ENCODE data around the gene TRNAU1AP.
A peak's percentile ranks its signal among the peaks of the same experiment; 100 is the strongest.
"Not testable (repeated sequence)": the region's sequence is repeated elsewhere in the genome, so short reads cannot be mapped to it uniquely, and the experiment has no call there.

Gene TRNAU1AP

GRCh38 chr1:28514445-28514933 is 38.4 kb upstream of the TRNAU1AP start:
- not testable (repeated sequence) for H3K9me3 Mint-ChIP-seq; H3K4me3 Mint-ChIP-seq; H3K27me3 Mint-ChIP-seq; ATAC-seq (replicated peaks; ENCODE audit: extremely low read depth, poor library complexity, severe bottlenecking); DNase-seq (ENCODE audit: low spot score in 2 of 2); H3K27ac Mint-ChIP-seq (ENCODE audit: low read depth)
- H3K4me1 Mint-ChIP-seq = peaks cover 47% of the 10 kb centered on the region
- H3K36me3 Mint-ChIP-seq (ENCODE audit: insufficient read depth) = peaks cover 60% of the 10 kb centered on the region

- no peak for DNase-seq (ENCODE audit: low spot score in 2 of 2)
Observed at GRCh38 chr1:28516518-28516956, 36.3 kb upstream of the TRNAU1AP start.

GRCh38 chr1:28517649-28517999 is 35.3 kb upstream of the TRNAU1AP start:
- H3K4me3 Mint-ChIP-seq = peak overlapping the region; percentile 85
- peaks cover 31% of the 10 kb centered on the region for H3K4me1 Mint-ChIP-seq
- DNase-seq (ENCODE audit: low spot score in 2 of 2) (no peak), ATAC-seq (replicated peaks; ENCODE audit: extremely low read depth, poor library complexity, severe bottlenecking) (no peak)
- peak overlapping the region; percentile 11 for H3K27ac Mint-ChIP-seq (ENCODE audit: low read depth)
- no peaks in the 10 kb centered on the region for H3K27me3 Mint-ChIP-seq
- H3K9me3 Mint-ChIP-seq = no peaks in the 10 kb centered on the region
- H3K36me3 Mint-ChIP-seq (ENCODE audit: insufficient read depth) = peaks cover 28% of the 10 kb centered on the region

More at GRCh38 chr1:28516518-28516956, 36.3 kb upstream of the TRNAU1AP start:
- peak overlapping the region; percentile 42 for H3K27ac Mint-ChIP-seq (ENCODE audit: low read depth)
- H3K4me1 Mint-ChIP-seq = peaks cover 31% of the 10 kb centered on the region
- no peak for ATAC-seq (replicated peaks; ENCODE audit: extremely low read depth, poor library complexity, severe bottlenecking)
- peaks cover 39% of the 10 kb centered on the region for H3K36me3 Mint-ChIP-seq (ENCODE audit: insufficient read depth)
- H3K9me3 Mint-ChIP-seq = no peaks in the 10 kb centered on the region
- H3K27me3 Mint-ChIP-seq = no peaks in the 10 kb centered on the region
- peak overlapping the region; percentile 85 for H3K4me3 Mint-ChIP-seq

GRCh38 chr1:28518000-28518744 is 34.7 kb upstream of the TRNAU1AP start:
- ATAC-seq (replicated peaks; ENCODE audit: extremely low read depth, poor library complexity, severe bottlenecking) = peak; percentile 77
- Mint-ChIP-seq H3K9me3 (no peaks in the 10 kb centered on the region), H3K4me3 (peak overlapping the region; percentile 85), H3K27ac (ENCODE audit: low read depth) (peak overlapping the region; percentile 79), H3K36me3 (ENCODE audit: insufficient read depth) (peaks cover 26% of the 10 kb centered on the region), H3K27me3 (no peaks in the 10 kb centered on the region), H3K4me1 (peaks cover 28% of the 10 kb centered on the region)
- DNase-seq (ENCODE audit: low spot score in 2 of 2) = peak; percentile 77 to 87

GRCh38 chr1:28518745-28519341 is 34.0 kb upstream of the TRNAU1AP start:
- DNase-seq (ENCODE audit: low spot score in 2 of 2) (peak in 1 of 2 donors; percentile 23), ATAC-seq (replicated peaks; ENCODE audit: extremely low read depth, poor library complexity, severe bottlenecking) (peak; percentile 63)
- no peaks in the 10 kb centered on the region for H3K27me3 Mint-ChIP-seq
- peak overlapping the region; percentile 85 for H3K4me3 Mint-ChIP-seq
- peaks cover 30% of the 10 kb centered on the region for H3K4me1 Mint-ChIP-seq
- H3K9me3 Mint-ChIP-seq = no peaks in the 10 kb centered on the region
- H3K36me3 Mint-ChIP-seq (ENCODE audit: insufficient read depth) = peaks cover 19% of the 10 kb centered on the region
- H3K27ac Mint-ChIP-seq (ENCODE audit: low read depth) = peak overlapping the region; percentile 79

- Mint-ChIP-seq H3K27me3 (no peaks in the 10 kb centered on the region), H3K27ac (ENCODE audit: low read depth) (no peak overlapping the region), H3K4me3 (peak overlapping the region; percentile 54), H3K36me3 (ENCODE audit: insufficient read depth) (peaks cover 6% of the 10 kb centered on the region), H3K9me3 (no peaks in the 10 kb centered on the region), H3K4me1 (peaks cover 35% of the 10 kb centered on the region)
- ATAC-seq (replicated peaks; ENCODE audit: extremely low read depth, poor library complexity, severe bottlenecking) (no peak), DNase-seq (ENCODE audit: low spot score in 2 of 2) (no peak)
Observed at GRCh38 chr1:28519946-28520725, 32.7 kb upstream of the TRNAU1AP start.

- H3K9me3 Mint-ChIP-seq; H3K4me3 Mint-ChIP-seq; DNase-seq (ENCODE audit: low spot score in 2 of 2); H3K36me3 Mint-ChIP-seq (ENCODE audit: insufficient read depth); H3K27me3 Mint-ChIP-seq; ATAC-seq (replicated peaks; ENCODE audit: extremely low read depth, poor library complexity, severe bottlenecking): not testable (repeated sequence)
- Mint-ChIP-seq H3K4me1 (peaks cover 35% of the 10 kb centered on the region), H3K27ac (ENCODE audit: low read depth) (peak overlapping the region; percentile 10)
Observed at GRCh38 chr1:28520796-28521195, 32.1 kb upstream of the TRNAU1AP start.

- no peak for DNase-seq (ENCODE audit: low spot score in 2 of 2)
- no peaks in the 10 kb centered on the region for H3K9me3 Mint-ChIP-seq
- H3K27me3 Mint-ChIP-seq = no peaks in the 10 kb centered on the region
- ATAC-seq (replicated peaks; ENCODE audit: extremely low read depth, poor library complexity, severe bottlenecking) = no peak
- H3K4me1 Mint-ChIP-seq = peaks cover 35% of the 10 kb centered on the region
- H3K27ac Mint-ChIP-seq (ENCODE audit: low read depth) = peak overlapping the region; percentile 10
- no peak overlapping the region for H3K4me3 Mint-ChIP-seq
- peaks cover 5% of the 10 kb centered on the region for H3K36me3 Mint-ChIP-seq (ENCODE audit: insufficient read depth)
Observed at GRCh38 chr1:28521502-28522164, 31.3 kb upstream of the TRNAU1AP start.

GRCh38 chr1:28522537-28522936 is 30.3 kb upstream of the TRNAU1AP start:
- not testable (repeated sequence) for H3K9me3 Mint-ChIP-seq; H3K27ac Mint-ChIP-seq (ENCODE audit: low read depth); H3K27me3 Mint-ChIP-seq; DNase-seq (ENCODE audit: low spot score in 2 of 2); H3K36me3 Mint-ChIP-seq (ENCODE audit: insufficient read depth); ATAC-seq (replicated peaks; ENCODE audit: extremely low read depth, poor library complexity, severe bottlenecking); H3K4me3 Mint-ChIP-seq
- peaks cover 30% of the 10 kb centered on the region for H3K4me1 Mint-ChIP-seq

GRCh38 chr1:28525002-28525642 is 27.8 kb upstream of the TRNAU1AP start:
- ATAC-seq (replicated peaks; ENCODE audit: extremely low read depth, poor library complexity, severe bottlenecking); H3K27ac Mint-ChIP-seq (ENCODE audit: low read depth); H3K4me3 Mint-ChIP-seq; DNase-seq (ENCODE audit: low spot score in 2 of 2); H3K27me3 Mint-ChIP-seq; H3K9me3 Mint-ChIP-seq; H3K36me3 Mint-ChIP-seq (ENCODE audit: insufficient read depth): not testable (repeated sequence)
- H3K4me1 Mint-ChIP-seq = peaks cover 17% of the 10 kb centered on the region

GRCh38 chr1:28526886-28527285 is 26.0 kb upstream of the TRNAU1AP start:
- Mint-ChIP-seq H3K4me3 (no peak overlapping the region), H3K27ac (ENCODE audit: low read depth) (no peak overlapping the region), H3K4me1 (peaks cover 11% of the 10 kb centered on the region), H3K27me3 (no peaks in the 10 kb centered on the region), H3K9me3 (no peaks in the 10 kb centered on the region), H3K36me3 (ENCODE audit: insufficient read depth) (peaks cover 6% of the 10 kb centered on the region)
- no peak for ATAC-seq (replicated peaks; ENCODE audit: extremely low read depth, poor library complexity, severe bottlenecking)
- DNase-seq (ENCODE audit: low spot score in 2 of 2) = no peak

- Mint-ChIP-seq H3K27ac (ENCODE audit: low read depth) (no peak overlapping the region), H3K4me1 (no peaks in the 10 kb centered on the region), H3K27me3 (no peaks in the 10 kb centered on the region), H3K36me3 (ENCODE audit: insufficient read depth) (peaks cover 6% of the 10 kb centered on the region), H3K9me3 (no peaks in the 10 kb centered on the region), H3K4me3 (no peak overlapping the region)
- no peak for DNase-seq (ENCODE audit: low spot score in 2 of 2)
- ATAC-seq (replicated peaks; ENCODE audit: extremely low read depth, poor library complexity, severe bottlenecking) = no peak
Observed at GRCh38 chr1:28530456-28530855, 22.4 kb upstream of the TRNAU1AP start.
